ENCODE data around the gene TRAF1. TPM values are rescaled to one million over a fixed set of nuclear protein-coding genes. Genes with fewer than 3 reads are reported as not detected.

Gene TRAF1
- total and polyA plus RNA-seq, 10 of the 15 experiments (the other 5 are each of a cell fraction or from before 2014, with no cell fraction given) = 13.8 to 163 (median 128) TPM

DNA sequence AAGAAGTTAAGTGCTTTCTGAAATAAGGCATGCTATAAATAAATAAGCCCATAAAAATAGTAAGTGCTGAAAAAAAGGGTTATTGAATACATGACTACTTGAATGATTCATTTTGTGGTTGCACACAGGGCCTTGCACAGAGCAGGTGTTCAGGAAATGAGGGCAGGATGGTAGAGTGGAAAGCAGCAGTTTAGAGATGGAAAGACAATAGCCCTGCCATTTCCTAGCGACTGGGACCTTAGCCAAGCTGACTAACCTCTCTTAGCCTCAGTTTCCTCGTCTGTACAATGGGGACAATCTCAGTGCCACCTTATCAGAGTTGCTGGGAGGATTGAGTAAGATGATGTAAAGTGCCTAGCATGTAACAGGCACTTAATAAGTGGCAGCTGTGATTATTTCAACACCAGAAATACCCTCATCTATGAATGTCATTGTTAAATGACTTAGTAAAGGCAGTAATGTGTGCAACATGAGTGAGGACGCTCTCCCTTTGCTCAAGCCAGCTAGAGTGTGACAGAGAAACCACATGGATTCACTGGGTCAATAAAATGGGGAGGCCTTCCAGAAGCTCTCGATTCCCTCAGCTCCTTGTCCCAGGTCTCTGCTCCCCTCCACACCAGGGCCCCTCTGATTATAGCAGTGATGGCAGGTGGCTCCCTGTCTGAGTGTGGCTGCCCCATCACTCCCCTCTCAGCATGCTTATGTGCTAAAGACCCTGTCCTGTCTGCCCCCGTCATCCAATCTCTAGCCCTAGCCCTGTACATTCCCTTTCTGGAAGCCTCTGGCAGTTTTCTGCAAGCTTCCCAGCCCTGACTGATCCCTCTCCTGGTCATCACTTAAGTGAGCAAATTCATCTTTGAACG is 33.6 kb downstream of the TRAF1 start (continued):
- peak in 1 of 2 experiments; percentile 87; a peak in 2 of 4 replicates for TF ChIP-seq ETV6 (conservative IDR thresholded peaks at IDR 0.05 in 1 of 2, IDR thresholded peaks at IDR 0.05 in 1 of 2; ENCODE audit: borderline replicate concordance in 1 of 2, low read depth in 1 of 2)
- TF ChIP-seq CUX1 (IDR thresholded peaks at IDR 0.05; ENCODE audit: insufficient replicate concordance, low read depth, low read length) = peak; percentile 25
- TF ChIP-seq EP300 (IDR thresholded peaks at IDR 0.05; ENCODE audit: borderline replicate concordance in 1 of 2, control insufficient read depth in 1 of 2, low read depth in 2 of 2, low read length in 2 of 2) = peak; percentile 91 to 95
- TF ChIP-seq MTA3 (IDR thresholded peaks at IDR 0.05; ENCODE audit: borderline replicate concordance, low read length) = no peak
- no peak for TF ChIP-seq ZBTB11 (CRISPR knock-in tag; IDR thresholded peaks at IDR 0.05)
- TF ChIP-seq HDAC2 (IDR thresholded peaks at IDR 0.05) = no peak
- TF ChIP-seq BRCA1 (IDR thresholded peaks at IDR 0.05; ENCODE audit: low read depth, low read length) = no peak
- peak; percentile 42; the same call in 1 of the 2 replicates for TF ChIP-seq RCOR1 (conservative IDR thresholded peaks at IDR 0.05; ENCODE audit: low read depth, low read length)
- TF ChIP-seq POLR2AphosphoS5 (IDR thresholded peaks at IDR 0.05; ENCODE audit: low read length) = peak; percentile 58
- no peak for TF ChIP-seq USF2 (IDR thresholded peaks at IDR 0.05; ENCODE audit: borderline replicate concordance, low read depth, low read length)
- no peak for TF ChIP-seq YBX1 (IDR thresholded peaks at IDR 0.05)
- peak; percentile 75; the same call in 1 of the 2 replicates for TF ChIP-seq ZNF384 (IDR thresholded peaks at IDR 0.05; ENCODE audit: borderline replicate concordance, low read depth, low read length)
- TF ChIP-seq IRF4 (IDR thresholded peaks at IDR 0.05; ENCODE audit: low read depth, low read length) = peak; percentile 88
- TF ChIP-seq TBL1XR1 (IDR thresholded peaks at IDR 0.05; ENCODE audit: low read depth, low read length) = no peak; the same call in none of the 2 replicates
